Gastrocnemius medialis (tissue), 4 donors: Measurements from ENCODE around the gene HOOK1.

Experiments
- CTCF ChIP-seq, 5 experiments: fragments of 450-650 bp in 3 of 5; fragments of 200-600 bp in 2 of 5; sonication (generic) in 2 of 5; IDR thresholded peaks in 4 of 5; conservative IDR thresholded peaks in 1 of 5; 1 replicate in 4 of 5; 2 replicates in 1 of 5; pipeline ENCODE4 v1.5.1; 2016 to 2019; ENCODE audit warnings: antibody characterized with exemption in 5 of 5, mild to moderate bottlenecking in 3 of 5, moderate library complexity in 3 of 5
- POLR2A ChIP-seq, 2 donors: fragments of 450-650 bp; IDR thresholded peaks; one replicate each; pipeline ENCODE4 v1.6.1; 2017; ENCODE audit warnings: antibody characterized with exemption in 2 of 2, mild to moderate bottlenecking in 2 of 2, moderate library complexity in 2 of 2

- no peak for TF ChIP-seq CTCF (IDR thresholded peaks at IDR 0.05 in 4 of 5, conservative IDR thresholded peaks at IDR 0.05 in 1 of 5)
- TF ChIP-seq POLR2A (IDR thresholded peaks at IDR 0.05), result no peak
These were observed 84.2 kb downstream of the HOOK1 start for GRCh38 chr1:59898927-59899326.
